Ishikawa (cell line): Measurements from ENCODE around the gene CLCN4.

Source experiments
- CEBPB ChIP-seq: IDR thresholded peaks from 2 replicates; pipeline ENCODE4 v1.6.1; 2012
- EP300 ChIP-seq: IDR thresholded peaks from 2 replicates; pipeline ENCODE4 v1.6.1; 2012; ENCODE audit warnings: borderline replicate concordance
- NFIC ChIP-seq: IDR thresholded peaks from 2 replicates; pipeline ENCODE4 v1.6.1; 2012
- TEAD4 ChIP-seq: IDR thresholded peaks from 2 replicates; pipeline ENCODE4 v1.6.1; 2012
- YY1 ChIP-seq: IDR thresholded peaks from 2 replicates; pipeline ENCODE4 v1.6.1; 2012; ENCODE audit warnings: low read depth
- TF ChIP-seq, protein P1 (sequence below): IDR thresholded peaks from 2 replicates; pipeline ENCODE4 v1.6.1; 2012
- TF ChIP-seq, protein P2 (sequence below): IDR thresholded peaks from 2 replicates; pipeline ENCODE4 v1.6.1; 2012

DNA sequence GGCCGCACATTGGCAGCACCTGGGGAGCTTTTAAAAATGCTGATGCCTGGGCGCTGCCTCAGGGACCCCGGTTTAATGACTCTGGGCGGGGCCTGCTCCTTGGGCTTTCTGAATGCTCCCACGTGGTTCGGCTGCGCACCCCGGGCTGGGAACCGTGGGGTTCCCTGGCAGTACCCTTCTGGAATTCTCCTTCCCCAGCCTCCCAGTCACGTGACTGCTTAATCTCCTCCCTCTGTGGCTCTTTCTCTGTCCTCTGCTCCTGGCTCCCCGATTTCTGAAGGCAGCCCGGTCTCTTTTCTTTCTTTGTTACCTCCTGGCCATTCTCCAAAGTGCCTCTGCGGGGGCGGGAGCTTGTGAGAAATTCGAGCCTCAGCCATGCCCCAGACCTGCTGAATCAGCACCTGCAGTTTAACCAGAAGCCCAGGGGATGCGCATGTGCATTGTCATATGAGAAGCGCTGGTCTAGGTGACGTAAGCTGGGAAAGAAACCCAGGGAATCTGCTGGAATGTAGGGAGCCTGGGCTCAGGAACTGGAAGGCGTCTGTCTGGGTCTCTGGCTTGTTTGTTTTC lies 16.6 kb downstream of the CLCN4 start:
- TF ChIP-seq EP300 (no peak), TEAD4 (peak; percentile 53), CEBPB (no peak), YY1 (no peak), NFIC (peak; percentile 53)
- TF ChIP-seq, protein P1, sequence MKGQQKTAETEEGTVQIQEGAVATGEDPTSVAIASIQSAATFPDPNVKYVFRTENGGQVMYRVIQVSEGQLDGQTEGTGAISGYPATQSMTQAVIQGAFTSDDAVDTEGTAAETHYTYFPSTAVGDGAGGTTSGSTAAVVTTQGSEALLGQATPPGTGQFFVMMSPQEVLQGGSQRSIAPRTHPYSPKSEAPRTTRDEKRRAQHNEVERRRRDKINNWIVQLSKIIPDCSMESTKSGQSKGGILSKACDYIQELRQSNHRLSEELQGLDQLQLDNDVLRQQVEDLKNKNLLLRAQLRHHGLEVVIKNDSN: peak; percentile 87
- TF ChIP-seq, protein P2, sequence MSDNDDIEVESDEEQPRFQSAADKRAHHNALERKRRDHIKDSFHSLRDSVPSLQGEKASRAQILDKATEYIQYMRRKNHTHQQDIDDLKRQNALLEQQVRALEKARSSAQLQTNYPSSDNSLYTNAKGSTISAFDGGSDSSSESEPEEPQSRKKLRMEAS: 0 out of 2 replicates have a peak, but pooled peaks have one; percentile 48
